ENCODE measurements around the gene CCDC85C.

The CCDC85C gene

DNA sequence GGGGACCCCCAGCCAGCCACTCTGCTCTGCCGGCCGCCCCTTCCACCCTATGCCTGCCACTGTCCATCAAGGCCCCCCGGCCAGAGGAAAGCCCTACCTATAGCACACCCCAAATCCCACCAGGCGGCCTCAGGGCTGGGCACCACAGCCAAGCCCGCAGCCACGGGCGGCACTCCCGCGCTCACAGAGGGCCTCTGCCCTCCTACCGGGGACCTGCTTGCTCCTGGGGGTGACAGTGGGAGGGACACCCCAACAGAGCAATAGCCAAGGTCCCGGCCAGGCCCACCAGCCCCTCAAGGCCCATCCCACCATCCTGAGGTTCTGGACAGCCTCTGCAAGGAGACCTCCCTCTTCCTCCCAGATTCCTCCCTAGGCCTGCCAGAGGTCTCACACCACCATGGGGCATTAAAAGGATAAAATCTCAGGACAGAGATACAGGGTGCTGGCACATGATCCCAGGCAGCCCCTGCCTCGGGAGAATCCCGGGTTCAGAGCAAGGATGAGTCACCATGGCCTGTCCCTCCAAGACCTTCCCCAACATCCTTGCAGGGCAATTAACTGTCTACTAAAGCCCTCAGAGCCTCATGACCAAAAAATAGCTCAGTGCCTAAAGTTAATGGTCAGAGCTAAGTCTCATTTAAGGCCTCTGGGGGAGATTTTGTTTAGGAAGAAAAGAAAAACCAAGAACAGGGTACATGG, 17.1 kb downstream of the CCDC85C start:
- TF ChIP-seq CTCF (IDR thresholded peaks at IDR 0.05; ENCODE audit: extremely low read depth, insufficient read depth, missing control alignments) = no peak

DNA sequence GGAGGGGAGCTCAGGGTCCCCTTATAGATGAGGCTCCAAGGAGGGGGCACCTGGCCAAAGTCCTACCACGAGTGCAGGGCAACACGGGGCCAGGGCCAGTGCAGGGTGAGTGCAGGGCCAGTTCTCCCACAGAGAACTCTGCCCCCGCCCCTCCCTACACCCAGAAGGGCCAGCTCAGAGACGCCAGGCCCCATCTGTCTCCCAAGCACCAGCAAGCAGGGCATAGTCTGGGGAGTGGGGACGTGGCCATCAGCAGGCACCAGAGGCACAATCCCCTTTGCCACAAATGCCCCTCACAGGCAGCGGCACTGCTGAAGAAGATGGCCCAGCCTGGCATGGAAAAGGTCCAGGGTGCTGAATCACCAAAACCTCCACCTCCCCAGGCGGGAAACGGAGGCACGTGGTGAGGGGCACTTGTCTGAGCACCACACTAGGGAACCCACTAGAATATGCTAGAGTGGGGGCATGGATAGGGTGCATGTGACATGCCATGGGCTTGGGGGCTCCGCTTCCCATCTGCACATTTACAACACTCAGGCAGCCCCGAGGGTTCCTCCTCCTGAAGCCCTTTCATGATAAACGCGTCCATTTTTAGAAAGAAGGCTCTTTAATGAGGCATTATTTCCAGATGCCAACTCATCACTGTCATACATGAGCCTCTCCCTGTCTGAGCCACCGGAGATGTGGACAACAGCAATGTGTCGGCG, 17.8 kb downstream of the CCDC85C start:
- no peak for TF ChIP-seq CTCF (IDR thresholded peaks at IDR 0.05; ENCODE audit: extremely low read depth, insufficient read depth, missing control alignments)
- in situ Hi-C loops (cut with MboI; ENCODE audit: low pct_unique_long_range_greater_than_20kb, low sequenced_read_pairs, unreplicated experiment) = no loop called here

More for the DNA sequence above, 17.1 kb downstream of the CCDC85C start:
- in situ Hi-C loops (cut with MboI; ENCODE audit: low pct_unique_long_range_greater_than_20kb, low sequenced_read_pairs, unreplicated experiment) = no loop called here
- DNase-seq (ENCODE audit: low spot score) = no peak

DNA sequence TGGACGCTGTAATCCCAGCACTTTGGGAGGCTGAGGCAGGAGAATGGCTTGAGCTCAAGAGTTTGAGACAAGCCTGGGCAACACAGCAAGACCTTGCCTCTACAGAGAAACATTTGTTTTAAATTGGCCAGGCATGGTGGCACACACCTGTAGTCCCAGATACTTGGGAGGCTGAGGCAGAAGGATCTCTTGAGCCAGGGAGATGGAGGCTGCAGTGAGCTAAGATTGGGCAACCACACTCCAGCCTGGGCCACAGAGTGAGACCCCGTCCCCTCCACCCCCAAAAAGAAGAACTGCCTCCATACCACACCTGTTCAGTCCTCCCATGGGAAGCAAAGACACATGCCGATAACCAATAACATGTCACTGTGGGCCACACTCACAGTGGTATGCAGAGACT, 19.2 kb downstream of the CCDC85C start:
- no peak for TF ChIP-seq CTCF (IDR thresholded peaks at IDR 0.05; ENCODE audit: extremely low read depth, insufficient read depth, missing control alignments)
- in situ Hi-C loops (cut with MboI; ENCODE audit: low pct_unique_long_range_greater_than_20kb, low sequenced_read_pairs, unreplicated experiment) = no loop called here
- DNase-seq (ENCODE audit: low spot score) = no peak

More for the DNA sequence above, 17.8 kb downstream of the CCDC85C start:
- DNase-seq (ENCODE audit: low spot score) = no peak

DNA sequence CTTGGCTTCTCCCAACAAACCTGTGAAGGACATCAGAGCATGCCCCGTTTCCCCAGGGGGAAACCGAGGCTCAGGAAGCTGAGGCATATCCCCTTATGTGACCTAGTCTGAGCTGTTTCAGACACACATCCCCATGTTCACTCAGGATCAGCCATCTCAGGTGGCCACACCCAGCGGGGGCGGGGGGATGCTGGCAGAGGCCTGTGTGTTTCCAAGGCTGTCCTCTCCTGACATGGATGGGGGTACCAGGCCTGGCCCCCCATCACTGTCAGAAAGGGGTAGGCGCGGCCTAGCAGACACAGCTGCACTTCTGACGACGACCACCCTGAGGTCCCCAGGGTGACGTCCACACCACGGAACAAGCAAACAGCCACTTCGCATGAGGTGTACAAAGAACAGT, 22.1 kb downstream of the CCDC85C start:
- TF ChIP-seq CTCF (IDR thresholded peaks at IDR 0.05; ENCODE audit: extremely low read depth, insufficient read depth, missing control alignments) = no peak
- in situ Hi-C loops (cut with MboI; ENCODE audit: low pct_unique_long_range_greater_than_20kb, low sequenced_read_pairs, unreplicated experiment) = no loop called here
- DNase-seq (ENCODE audit: low spot score) = no peak

- in situ Hi-C loops (cut with MboI; ENCODE audit: low pct_unique_long_range_greater_than_20kb, low sequenced_read_pairs, unreplicated experiment) = no loop called here
- no peak for DNase-seq (ENCODE audit: low spot score)
- TF ChIP-seq CTCF (IDR thresholded peaks at IDR 0.05; ENCODE audit: extremely low read depth, insufficient read depth, missing control alignments) = no peak
These were observed 22.6 kb downstream of the CCDC85C start for GRCh38 chr14:99581374-99581773.

DNA sequence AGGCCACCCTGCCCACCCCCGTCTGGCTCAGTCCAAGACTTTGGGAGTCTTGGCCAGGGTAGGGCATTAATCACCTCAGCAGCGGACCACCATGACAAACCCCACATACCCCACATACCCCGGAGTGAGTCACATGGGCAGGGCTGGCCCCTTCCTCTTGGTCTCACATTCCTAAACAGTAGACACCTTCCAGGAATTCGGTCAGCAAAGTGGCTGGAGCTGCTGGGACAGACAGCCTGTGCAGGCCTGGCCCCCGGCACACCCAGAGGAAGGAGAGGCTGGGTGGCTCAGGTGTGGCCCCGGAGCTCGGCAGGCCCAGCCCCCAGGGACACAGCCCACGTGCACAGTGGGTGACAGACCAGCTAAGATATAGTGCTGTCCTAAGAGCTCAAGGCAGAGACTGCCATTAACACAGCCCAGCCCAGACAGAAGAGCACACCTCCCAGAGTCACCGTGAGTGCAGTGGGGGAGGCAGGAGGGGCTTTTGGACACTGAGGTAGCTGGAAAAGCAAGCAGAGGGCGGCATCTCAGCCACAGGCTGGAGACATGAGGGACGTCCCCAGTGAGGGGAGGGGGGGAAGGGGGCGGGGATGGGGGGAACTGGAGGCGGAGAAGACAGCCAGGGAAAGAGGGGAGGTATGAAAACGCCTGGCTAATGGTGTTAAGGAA, 24.0 kb downstream of the CCDC85C start:
- in situ Hi-C loops (cut with MboI; ENCODE audit: low pct_unique_long_range_greater_than_20kb, low sequenced_read_pairs, unreplicated experiment) = no loop called here
- no peak for TF ChIP-seq CTCF (IDR thresholded peaks at IDR 0.05; ENCODE audit: extremely low read depth, insufficient read depth, missing control alignments)
- no peak for DNase-seq (ENCODE audit: low spot score)
